HG03025 (cell line): Measurements from ENCODE around the gene CFAP97.
"Not testable (repeated sequence)": the region's sequence is repeated elsewhere in the genome, so short reads cannot be mapped to it uniquely, and the experiment has no call there.

Experiments used
- ATAC-seq: cut with Tn5 transposase; IDR thresholded peaks from one replicate; pipeline ENCODE4 v1.9.1; 2021; ENCODE audit warnings: mild to moderate bottlenecking, moderate library complexity; ENCODE audit not compliant: unreplicated experiment, low FRiP score

Gene CFAP97

DNA sequence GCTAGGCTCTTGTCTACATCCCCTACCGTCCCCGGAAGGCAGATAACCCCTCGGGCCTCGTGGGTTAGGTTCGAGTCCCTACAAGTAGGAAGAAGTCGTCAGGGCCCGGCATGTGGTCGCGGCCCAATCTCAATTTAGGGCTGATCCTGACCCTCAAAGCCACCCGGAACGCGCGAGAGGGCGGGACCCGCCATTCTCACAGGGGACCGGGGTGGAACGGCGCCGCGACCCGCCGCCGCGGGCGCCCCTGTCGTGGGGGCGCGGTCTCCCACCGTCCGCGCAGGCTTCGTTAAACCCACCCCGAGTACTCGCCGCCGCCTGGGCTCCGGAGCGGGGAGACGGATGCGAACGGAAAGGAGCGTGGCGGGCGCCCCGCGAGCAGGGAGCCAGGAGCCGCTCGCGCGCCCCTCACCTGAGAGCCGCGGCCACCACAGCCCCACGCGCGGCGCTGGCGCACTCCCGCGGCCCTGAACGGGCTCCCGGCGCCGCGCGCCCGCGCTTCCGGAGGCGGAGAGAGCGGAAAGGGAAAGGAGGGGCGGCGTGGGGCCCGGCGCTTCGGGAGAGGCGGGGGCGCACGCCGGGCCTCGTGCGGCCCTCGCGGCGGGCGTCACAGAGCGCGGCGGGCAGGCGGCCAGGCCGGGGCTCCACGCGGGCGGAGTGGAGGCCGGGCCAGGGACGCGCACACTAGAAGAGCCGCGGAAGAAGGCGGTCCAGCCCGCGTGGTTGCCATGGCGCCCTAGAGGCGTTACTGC, at the start of gene CFAP97:
Gene CFAP97 (minus strand): TSS at position 515 of the 752 bp plus-strand sequence. CDS start 12,804 bp downstream, outside the sequence.
- peak; percentile 56 for ATAC-seq

DNA sequence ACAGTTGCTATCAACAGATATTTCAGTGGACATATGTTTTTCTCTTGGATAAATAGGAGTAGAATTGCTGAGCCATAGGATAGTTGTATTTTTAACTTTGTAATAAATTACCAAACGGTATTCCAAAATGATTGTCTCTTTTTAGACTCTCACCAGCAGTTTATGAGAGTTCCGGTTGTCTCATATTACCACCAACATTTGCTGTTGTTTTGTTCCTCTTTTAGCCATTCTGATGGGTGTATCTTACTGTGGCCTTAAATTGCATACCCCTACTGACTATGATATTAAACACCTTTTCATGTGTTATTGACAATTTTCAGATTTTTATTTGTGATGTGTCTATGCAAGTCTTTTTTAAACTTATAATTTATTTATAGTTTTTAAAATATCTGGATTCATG, 45.3 kb upstream of the CFAP97 start:
- ATAC-seq, result no peak

DNA sequence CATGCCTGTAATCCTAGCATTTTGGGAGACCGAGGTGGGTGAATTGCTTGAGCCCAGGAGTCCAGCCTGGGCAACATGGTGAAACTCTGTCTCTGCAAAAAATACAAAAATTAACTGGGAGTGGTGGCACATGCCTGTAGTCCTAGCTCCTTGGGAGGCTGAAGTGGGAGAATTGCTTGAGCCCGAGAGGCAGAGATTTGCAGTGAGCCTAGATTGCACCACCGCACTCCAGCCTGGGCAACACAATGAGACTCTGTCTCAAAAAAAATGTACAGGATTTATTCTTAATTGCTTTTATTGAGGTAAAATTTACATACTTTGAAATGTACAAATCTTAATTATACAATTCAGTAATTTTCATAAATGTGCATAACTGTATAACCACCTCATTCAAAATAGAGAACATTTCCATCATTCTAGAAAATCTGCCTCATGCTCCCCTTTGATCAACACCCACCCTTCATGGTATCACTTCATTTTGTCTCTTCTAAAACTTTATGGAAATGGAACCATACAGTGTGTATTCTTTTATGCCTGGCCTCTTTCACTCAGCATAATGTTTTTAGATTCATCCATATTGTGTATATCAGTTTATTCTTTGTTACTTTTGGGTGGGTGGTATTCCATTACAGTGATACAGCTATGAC, 44.7 kb upstream of the CFAP97 start:
- no peak for ATAC-seq

DNA sequence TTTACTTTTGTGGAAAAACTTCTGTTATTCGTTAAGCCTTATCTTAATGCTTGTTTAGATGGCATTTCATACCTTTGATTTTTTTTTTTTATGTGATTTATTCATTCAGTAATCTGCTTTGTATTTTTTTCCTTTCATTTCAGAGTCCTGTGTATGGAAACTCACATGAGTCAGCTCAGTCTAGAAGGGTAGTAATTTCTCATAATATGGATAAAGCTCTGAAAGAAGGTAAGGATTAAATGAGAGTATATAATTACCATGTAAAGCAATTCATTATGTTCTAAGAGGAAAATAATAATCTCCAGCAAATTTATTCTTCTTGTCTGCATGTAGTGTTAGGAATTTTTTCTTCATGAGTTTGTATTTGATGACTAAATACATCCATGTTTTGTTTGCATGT, 43.4 kb upstream of the CFAP97 start:
- ATAC-seq, result no peak

DNA sequence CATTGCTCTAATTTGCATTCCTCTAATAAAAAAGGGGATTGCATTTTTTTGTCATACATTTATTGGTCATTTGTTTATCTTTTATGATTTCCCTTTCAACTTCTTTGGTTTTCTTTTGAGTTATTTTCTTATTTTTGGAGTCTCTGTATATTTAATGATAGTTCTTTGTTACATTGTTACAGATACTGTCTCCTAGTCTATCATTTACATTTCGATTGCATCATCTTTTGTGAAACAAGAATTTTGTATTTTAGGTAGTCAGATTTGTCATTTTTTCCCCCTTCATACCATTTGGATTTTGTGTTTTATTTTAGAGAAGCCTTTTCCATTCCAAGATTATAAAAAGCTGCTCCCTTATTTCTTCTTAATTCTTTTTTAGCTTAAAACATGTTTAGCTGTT, 42.7 kb upstream of the CFAP97 start:
- no peak for ATAC-seq

DNA sequence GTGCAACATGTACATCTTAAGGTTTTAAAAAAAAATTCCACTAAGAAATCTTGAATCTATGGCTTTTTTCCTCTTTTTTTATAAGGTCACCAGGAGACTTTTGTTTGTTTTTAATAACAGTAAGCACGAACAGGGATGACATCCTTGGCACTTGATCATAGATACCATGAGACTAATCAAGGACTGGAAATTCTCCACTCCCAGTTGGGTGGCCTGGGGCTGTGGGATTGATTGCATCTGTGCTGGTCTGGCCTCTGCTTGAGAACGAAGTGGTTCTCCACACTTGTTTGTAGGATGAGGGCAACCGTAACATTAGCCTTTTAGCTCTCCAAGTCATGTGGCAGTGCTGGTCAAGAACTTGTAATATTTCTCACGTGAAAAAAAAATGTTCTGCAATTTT, 41.0 kb upstream of the CFAP97 start:
- no peak for ATAC-seq

DNA sequence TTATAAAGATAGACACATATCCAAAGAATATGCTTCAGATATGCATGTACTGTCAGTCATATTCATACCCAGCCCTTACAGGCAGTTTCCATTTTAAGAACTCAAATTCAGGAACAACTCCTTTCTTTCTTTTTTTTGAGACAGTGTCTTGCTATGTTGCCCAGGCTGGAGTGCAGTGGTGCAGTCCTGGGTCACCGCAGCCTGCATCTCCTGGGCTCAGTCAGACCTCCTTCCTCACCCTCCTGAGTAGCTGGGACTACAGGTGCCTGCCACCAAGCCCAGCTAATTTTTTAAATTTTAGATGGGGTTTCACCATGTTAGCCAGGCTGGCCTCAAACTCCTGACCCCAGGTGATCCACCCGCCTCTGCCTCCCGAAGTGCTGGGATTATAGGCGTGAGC, 40.1 kb upstream of the CFAP97 start:
- ATAC-seq, result no peak

DNA sequence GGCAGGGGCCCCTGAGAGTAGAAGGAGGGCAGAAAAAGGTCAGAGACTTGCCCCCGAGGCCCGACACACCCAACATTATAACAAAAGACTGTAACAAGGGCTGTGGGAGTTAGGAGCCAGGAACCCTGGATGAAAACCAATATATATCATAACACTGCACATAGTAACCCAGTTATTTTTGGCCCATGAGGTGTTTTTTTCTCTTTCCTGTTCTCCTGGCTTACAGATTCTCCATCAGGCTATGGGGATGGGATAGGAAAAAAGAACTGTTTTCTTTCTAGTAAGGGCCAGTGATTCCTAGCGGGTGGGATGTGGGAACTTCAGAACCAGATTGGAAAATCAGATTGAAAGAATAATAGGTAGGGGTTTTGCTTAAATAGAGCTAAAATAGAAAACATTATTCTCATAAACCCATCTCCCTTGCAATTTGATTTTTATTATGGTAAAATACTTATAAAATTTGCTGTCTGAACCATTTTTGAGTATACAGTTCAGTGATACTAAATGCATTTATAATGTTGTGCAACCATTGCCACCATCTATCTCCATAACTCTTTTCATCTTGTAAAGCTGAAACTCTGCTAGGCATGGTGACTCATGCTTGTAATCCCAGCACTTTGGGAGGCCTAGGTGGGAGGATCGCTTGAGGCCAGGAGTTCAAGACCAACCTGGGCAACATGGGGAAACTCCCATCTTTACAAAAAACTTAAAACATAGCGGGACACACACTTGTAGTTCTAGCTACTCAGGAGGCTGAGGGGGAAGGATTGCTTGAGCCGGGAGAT, 39.1 kb upstream of the CFAP97 start:
- no peak for ATAC-seq

DNA sequence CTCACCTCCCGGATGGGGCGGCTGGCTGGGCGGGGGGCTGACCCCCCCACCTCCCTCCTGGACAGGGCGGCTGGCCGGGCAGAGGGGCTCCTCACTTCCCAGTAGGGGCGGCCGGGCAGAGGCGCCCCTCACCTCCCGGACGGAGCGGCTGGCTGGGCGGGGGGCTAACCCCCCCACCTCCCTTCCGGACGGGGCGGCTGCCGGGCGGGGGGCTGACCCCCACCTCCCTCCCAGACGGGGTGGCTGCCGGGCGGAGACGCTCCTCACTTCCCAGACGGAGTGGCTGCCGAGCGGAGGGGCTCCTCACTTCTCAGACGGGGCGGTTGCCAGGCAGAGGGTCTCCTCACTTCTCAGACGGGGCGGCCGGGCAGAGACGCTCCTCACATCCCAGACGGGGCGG, 36.7 kb upstream of the CFAP97 start:
- ATAC-seq, result not testable (repeated sequence)

DNA sequence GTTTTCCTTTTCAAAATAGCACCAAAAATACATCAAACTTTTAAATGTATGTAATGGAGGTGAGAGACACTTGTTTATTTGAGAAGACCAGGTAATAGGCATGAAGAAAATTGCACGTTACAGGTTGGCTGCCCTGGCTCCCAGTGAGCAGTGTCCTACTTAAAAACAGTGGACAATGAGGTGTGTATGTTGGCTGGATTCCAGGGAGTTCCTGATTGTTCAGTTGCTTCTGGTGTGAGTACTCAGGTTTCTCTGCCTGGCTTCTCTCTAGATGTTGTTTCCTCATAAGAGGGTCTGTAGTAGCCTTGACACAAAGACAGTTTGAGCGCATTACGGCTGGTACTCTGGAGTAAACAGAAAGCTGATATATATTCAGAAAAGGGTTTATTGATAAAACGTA, 35.0 kb upstream of the CFAP97 start:
- ATAC-seq, result no peak

DNA sequence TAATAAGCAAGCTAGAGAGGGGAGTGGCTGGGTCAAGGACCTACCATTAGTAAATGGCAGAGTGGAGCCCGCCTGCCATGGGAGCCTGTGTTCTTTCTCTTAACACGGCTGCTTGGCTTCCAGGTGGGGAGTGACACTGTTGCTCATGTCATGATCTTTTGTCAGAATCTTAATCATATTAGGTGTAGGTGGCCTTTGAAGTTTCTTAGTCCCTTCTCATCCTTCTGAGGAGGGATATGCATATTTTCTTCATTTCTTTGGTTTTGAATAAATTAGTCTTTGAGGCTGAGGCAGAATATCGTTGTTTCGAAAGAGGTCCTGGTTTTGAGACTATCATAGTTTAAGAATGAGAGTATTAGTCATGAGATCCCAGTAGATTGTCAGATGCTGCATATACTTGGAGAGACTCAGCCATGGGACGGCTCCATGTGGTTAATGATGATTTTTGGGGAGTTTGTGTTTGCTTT, 34.4 kb upstream of the CFAP97 start:
- no peak for ATAC-seq

DNA sequence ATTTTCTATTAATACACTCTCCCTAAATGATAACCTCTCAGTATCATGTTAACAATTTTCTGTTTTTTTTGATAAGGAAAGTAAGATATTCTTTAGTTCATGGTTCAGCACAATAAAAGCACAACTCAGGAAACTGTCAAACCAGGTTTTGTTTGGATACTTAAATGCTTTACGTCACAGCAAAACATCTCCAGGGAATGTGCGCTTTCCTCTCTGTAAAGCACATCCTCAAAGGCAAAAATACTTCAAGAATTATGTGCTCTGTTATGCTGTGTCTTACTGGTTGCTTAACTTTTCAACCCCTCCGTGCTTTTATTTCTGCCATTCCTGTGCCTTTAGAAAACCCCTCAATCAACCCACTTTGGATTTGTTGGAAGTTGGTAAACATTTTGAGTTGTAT, 33.4 kb upstream of the CFAP97 start:
- ATAC-seq, result no peak

DNA sequence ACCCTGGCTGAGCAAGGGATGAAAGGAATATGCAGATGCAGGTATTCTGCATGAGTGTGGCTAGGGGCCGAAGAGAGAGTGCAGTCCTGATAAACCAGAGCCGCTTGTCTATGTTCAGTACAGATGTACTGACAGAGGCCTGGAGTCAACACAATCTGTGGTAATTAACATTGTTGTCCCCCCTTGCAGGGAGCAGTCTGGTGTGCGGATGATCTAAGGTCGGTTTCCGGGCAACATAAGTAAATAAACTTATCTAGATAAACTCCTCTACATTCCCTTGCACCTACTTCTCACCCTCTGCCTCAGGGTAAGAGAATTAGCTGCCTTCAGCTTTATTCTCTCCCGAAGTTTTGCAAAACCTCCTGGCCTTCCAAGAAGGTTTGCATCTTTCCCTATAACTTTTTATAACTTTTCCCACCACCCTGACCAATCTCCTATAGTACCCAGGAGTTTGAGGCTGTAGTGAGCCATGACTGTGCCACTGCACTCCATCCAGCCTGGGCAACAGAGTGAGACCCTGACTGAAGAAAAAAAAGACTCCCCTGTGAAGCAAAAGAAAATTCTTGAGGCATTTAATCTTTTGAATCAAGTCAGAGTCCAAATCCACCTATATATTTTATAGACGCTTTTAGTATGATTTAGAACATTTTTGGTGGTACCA, 32.2 kb upstream of the CFAP97 start:
- no peak for ATAC-seq

DNA sequence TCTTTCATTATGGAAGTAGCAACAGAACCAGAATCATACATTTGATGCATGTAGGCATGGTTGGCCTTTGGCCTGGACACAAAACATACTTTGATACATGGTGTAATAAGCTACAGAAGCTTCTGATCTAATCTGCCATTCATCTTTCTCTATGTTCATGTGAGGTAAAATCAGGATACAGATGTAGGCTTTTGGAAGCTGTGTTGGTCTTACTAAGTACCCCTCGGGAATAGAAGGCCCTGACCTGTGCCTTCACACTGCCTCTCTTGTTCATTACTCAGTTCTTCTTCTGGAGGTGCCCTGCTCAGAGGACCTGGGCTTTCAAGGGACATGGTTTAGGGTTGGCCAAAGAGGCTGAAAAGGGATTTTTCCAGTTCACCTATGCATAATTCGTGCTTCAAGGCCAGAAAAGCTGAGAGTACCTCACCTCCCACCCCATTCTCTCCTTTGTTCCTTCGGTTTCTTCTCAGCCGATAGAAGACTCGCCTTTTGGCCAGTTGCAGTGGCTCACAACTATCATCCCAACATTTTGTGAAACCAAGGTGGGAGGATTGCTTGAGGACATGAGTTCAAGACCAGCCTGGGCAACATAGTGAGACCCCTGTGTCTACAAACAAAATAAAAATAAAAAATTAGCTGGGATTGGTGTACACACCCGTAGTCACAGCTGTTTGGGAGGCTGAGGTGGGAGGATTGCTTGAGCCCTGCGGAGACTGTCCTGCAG, 31.5 kb upstream of the CFAP97 start:
- no peak for ATAC-seq

DNA sequence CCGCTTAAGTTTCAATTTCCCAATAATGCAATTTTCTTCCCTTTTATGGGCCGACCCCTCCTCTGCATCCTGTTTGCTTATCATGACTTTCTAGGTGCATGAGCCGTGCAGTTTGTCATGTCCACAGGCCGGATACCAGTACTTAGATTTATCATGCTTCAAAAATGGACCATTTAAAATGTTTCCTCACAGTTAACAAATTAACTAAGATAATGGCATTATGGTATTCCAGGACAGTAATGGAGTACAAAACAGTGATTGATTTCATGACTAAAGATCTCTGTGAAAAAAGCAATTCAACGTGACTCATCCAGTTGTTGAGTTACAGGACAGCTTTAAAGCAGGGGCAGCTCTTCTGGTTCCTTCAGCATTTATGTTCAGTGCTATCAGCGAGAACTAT, 28.6 kb upstream of the CFAP97 start:
- no peak for ATAC-seq

DNA sequence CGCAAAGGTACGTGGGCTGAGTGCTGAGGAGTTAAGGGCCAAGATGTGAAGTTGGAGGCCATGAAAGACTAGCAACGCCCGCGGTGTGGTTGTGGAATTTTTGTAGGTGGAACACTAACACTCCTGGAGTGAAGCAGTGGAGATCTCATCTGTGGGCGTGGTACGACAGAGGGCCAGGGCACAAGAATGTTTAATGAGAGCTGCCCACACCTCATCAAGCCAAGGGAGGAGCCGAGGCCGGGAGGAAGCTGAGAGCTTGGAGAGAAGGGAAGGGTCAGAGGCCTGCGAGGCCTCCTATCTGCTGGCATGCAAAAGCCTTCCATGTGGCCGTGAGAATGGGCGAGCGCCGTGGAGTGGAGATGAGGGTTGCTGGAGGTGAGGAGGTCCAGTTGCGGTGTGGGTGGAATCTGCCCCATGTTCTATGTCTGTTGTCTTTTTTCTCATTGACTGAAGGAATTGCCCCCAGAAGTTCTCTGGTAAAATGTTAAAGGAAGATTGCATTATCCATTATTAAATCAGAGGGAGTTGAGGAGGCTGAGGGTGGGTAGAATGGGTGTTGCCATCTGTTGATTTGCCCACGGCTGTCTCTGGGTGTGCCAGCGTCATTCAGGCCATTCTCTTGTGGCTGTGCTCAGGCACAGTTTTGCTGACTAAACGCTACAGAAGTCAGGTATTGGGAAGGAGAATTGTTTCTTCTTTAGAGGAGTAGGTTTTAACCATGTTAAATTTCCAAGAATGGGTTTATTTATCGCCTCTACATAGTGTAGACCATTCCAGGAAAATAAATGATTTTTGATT, 25.4 kb upstream of the CFAP97 start:
- ATAC-seq, result no peak

DNA sequence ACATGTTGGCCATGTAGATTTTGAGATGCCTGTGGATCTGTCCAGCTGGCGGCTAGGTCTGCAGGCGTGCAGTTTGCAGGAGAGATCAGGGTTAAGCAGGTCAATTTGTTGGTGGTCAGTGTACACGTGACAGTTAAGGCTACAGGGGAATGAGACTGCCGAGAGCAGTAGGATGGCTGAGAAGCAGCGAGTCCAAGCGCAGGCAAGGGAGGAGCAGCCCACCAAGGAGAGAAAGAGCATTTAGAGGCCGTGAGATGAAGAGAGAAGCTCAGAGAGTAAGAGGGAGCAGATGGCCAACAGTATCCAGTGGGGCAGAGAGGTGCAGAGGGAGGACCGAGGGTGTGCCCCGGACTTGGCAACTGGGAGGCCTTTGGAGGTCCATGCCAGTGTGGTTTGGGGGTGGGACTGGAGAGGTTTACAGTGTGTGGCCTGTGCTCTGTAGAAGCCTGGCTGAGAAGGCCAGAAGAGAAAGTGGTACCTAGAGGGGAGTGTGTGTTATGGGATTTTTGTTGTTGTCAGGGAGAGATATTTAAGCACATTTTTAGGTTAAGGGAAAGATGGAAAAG, 24.0 kb upstream of the CFAP97 start:
- ATAC-seq, result no peak

DNA sequence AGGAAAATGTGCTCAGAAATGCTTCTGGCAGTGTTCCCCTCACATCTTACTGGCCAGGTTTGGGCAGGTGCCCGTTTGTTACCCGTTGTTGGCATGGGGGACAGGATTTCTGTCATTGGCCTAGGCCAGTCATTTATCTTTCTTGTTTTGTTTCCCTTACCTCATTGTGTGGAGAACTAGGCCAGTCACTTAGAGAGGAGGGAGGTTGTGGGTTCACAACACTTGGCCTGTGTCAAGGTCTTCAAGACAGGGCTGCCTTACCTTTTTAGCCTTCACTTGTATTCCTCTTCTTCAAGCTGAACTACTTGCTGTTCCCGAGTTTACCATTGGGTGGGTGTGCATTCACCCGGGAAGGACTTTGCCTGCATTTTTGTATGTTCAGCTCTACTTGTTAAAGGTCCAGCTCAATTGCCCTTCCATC, 23.3 kb upstream of the CFAP97 start:
- no peak for ATAC-seq

DNA sequence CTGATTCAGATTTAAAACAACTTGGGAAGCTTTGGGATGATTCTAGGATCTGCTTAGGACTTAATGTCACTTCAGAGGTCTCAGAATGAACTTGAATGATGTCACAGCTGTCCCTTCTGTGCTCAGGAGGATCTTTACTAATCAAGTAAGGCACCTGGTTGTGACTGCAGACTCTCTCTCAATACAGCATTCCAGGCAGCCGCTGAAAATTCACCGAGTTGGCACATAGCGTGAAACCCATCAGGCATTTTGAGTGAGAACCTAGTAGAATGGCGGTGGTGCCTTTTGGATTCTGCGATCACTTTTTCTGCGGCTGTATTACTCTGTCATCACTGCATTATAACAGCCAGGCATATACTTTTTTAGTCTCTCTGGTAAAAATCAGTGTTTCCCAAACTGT, 22.1 kb upstream of the CFAP97 start:
- ATAC-seq, result no peak
